Stomach (tissue), 9 donors: ENCODE results near the gene MS4A6E. TPM values are rescaled to one million over a fixed set of nuclear protein-coding genes. Genes with fewer than 3 reads are reported as not detected.

Experiments
- DNase-seq, 2 donors: peaks; one replicate each; pipeline versions ENCODE4 v3.0.0 to v3.0.0-alpha.2; 2013 to 2019
- H3K27ac ChIP-seq, 5 donors: fragments of 200-600 bp in 4 of 5; sonication (generic) in 4 of 5; one replicate each; pipeline ENCODE4 v1.5.1; 2013 to 2019; ENCODE audit warnings: mild to moderate bottlenecking in 1 of 5, moderate library complexity in 1 of 5
- H3K27me3 ChIP-seq, 3 donors: fragments of 200-600 bp; sonication (generic); one replicate each; pipeline ENCODE4 v1.5.1; 2017 to 2019; ENCODE audit warnings: mixed run types in 1 of 3
- H3K36me3 ChIP-seq, 4 donors: fragments of 200-600 bp; sonication (generic); 1 replicate in 3 of 4; 2 replicates in 1 of 4; pipeline ENCODE4 v1.5.1; 2016 to 2019
- H3K4me1 ChIP-seq, 4 donors: fragments of 200-600 bp; sonication (generic); one replicate each; pipeline ENCODE4 v1.5.1; 2016 to 2019
- H3K4me3 ChIP-seq, 4 donors: fragments of 200-600 bp; sonication (generic) in 3 of 4; one replicate each; pipeline ENCODE4 v1.5.1; 2016 to 2019; ENCODE audit warnings: mild to moderate bottlenecking in 1 of 4
- H3K9me3 ChIP-seq, 4 donors: fragments of 200-600 bp; sonication (generic); one replicate each; pipeline ENCODE4 v1.5.1; 2016 to 2019
- CTCF ChIP-seq, 7 experiments: fragments of 450-650 bp in 4 of 7; fragments of 200-600 bp in 3 of 7; sonication (generic) in 3 of 7; IDR thresholded peaks; one replicate each; pipeline ENCODE4 v1.5.1; 2016 to 2019; ENCODE audit warnings: antibody characterized with exemption in 7 of 7, control low read depth in 2 of 7, mild to moderate bottlenecking in 1 of 7
- EP300 ChIP-seq: sonication (generic); formaldehyde crosslinking; IDR thresholded peaks from one replicate; pipeline ENCODE4 v1.6.1; 2017; ENCODE audit warnings: antibody characterized with exemption
- POLR2A ChIP-seq, 4 donors: fragments of 450-650 bp; IDR thresholded peaks; one replicate each; pipeline ENCODE4 v1.6.1; 2016; ENCODE audit warnings: antibody characterized with exemption in 4 of 4, control low read depth in 2 of 4, mild to moderate bottlenecking in 1 of 4, moderate library complexity in 1 of 4
- POLR2AphosphoS5 ChIP-seq, 3 donors: sonication (generic); formaldehyde crosslinking; IDR thresholded peaks; one replicate each; pipeline ENCODE4 v1.6.1; 2016; ENCODE audit warnings: antibody characterized with exemption in 3 of 3
- WGBS, 5 donors: extraction: QIAGEN DNeasy Blood & Tissue Kit in 3 of 5; methylation state at CpG; one replicate each; pipeline versions ENCODE4 v1.1.5 to v1.1.7; 2013 to 2018; 5-methylcytosine and 5-hydroxymethylcytosine counted together
- intact Hi-C: fragments of 100-400 bp; cut with DNase I; formaldehyde crosslinking; loops from one replicate; pipeline ENCODE4 v1.15.1; 2023; ENCODE audit warnings: low total_unique reads
- polyA plus RNA-seq, 3 donors: library from polyadenylated mRNA; stranded (reverse); fragments of 200-250 nt; gene quantifications; one replicate each; pipeline ENCODE4 v1.2.3, GENCODE V29; 2013
- total RNA-seq, 5 donors: library from RNA; depleted of rRNA; stranded (reverse); fragments of >200 nt; gene quantifications; one replicate each; pipeline versions ENCODE4 v1.1.0 to v1.2.3, GENCODE V29; 2014 to 2016
- donor health status: healthy with polysubstance abuse.
- donor health status: Bipolar disorder and iron deficiency.
- donor health status: healthy.

Gene MS4A6E
- total and polyA plus RNA-seq, 8 donors: not detected

GRCh38 chr11:60315871-60316270, 11.2 kb upstream of the MS4A6E start:
- peaks cover 0 to 22% (median 19%) of the 10 kb centered on the region in 4 donors for H3K9me3 ChIP-seq
- TF ChIP-seq POLR2A (IDR thresholded peaks at IDR 0.05) (no peak), EP300 (no peak), CTCF (IDR thresholded peaks at IDR 0.05) (no peak), POLR2AphosphoS5 (IDR thresholded peaks at IDR 0.05) (no peak)

GRCh38 chr11:60316317-60316716, 10.7 kb upstream of the MS4A6E start:
- intact Hi-C loops: no loop called here
- Histone ChIP-seq H3K4me3 (no peak overlapping the region), H3K9me3 (peaks cover 0 to 24% (median 22%) of the 10 kb centered on the region in 4 donors), H3K4me1 (no peaks in the 10 kb centered on the region), H3K27me3 (no peaks in the 10 kb centered on the region), H3K27ac (no peak overlapping the region), H3K36me3 (no peaks in the 10 kb centered on the region)
- DNase-seq: no peak
- no peak for TF ChIP-seq POLR2AphosphoS5 (IDR thresholded peaks at IDR 0.05)
- no peak for TF ChIP-seq EP300
- no peak for TF ChIP-seq POLR2A (IDR thresholded peaks at IDR 0.05)
- no peak for TF ChIP-seq CTCF (IDR thresholded peaks at IDR 0.05)
- 49 to 71% (median 62%) methylated on average over 2 of the region's 2 CpGs for WGBS, 5 donors

More at GRCh38 chr11:60315871-60316270, 11.2 kb upstream of the MS4A6E start:
- Histone ChIP-seq H3K36me3 (no peaks in the 10 kb centered on the region), H3K4me3 (no peak overlapping the region), H3K4me1 (no peaks in the 10 kb centered on the region), H3K27ac (no peak overlapping the region), H3K27me3 (no peaks in the 10 kb centered on the region)
- intact Hi-C loops: no loop called here
- DNase-seq: no peak

GRCh38 chr11:60318726-60319125, 8.3 kb upstream of the MS4A6E start:
- no peaks in the 10 kb centered on the region for H3K36me3 ChIP-seq
- peaks cover 0 to 33% (median 25%) of the 10 kb centered on the region in 4 donors for H3K9me3 ChIP-seq
- no peak for DNase-seq
- no peaks in the 10 kb centered on the region for H3K4me1 ChIP-seq
- H3K27me3 ChIP-seq: no peaks in the 10 kb centered on the region
- TF ChIP-seq POLR2A (IDR thresholded peaks at IDR 0.05): no peak
- no peak for TF ChIP-seq EP300
- no peak for TF ChIP-seq POLR2AphosphoS5 (IDR thresholded peaks at IDR 0.05)
- no peak overlapping the region for H3K4me3 ChIP-seq
- intact Hi-C loops: no loop called here
- 50 to 62% (median 60%) methylated on average over 2 of the region's 2 CpGs for WGBS, 5 donors
- H3K27ac ChIP-seq: no peak overlapping the region

DNA sequence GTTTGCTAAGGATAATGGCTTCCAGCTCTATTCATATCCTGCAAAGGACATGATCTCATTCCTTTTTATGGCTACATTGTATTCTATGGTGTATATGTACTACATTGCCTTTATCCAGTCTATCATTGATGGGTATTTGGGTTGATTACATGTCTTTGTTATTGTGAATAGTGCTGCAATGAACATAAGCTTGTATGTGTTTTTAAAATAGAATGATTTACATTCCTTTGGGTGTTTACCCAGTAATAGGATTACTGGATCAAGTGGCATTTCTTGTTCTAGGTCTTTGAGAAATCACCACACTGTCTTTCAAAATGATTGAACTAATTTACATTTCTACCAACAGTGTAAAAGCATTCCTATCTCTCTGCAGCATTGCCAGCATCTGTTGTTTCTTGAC, 6.0 kb upstream of the MS4A6E start:
- Histone ChIP-seq H3K27ac (no peak overlapping the region), H3K9me3 (peaks cover 0 to 36% (median 29%) of the 10 kb centered on the region in 4 donors), H3K4me3 (no peak overlapping the region), H3K36me3 (no peaks in the 10 kb centered on the region), H3K4me1 (no peaks in the 10 kb centered on the region), H3K27me3 (no peaks in the 10 kb centered on the region)
- no peak for DNase-seq
- no peak for TF ChIP-seq POLR2A (IDR thresholded peaks at IDR 0.05)
- no peak for TF ChIP-seq POLR2AphosphoS5 (IDR thresholded peaks at IDR 0.05)
- no peak for TF ChIP-seq CTCF (IDR thresholded peaks at IDR 0.05)
- no peak for TF ChIP-seq EP300
- intact Hi-C loops: no loop called here

- H3K27me3 ChIP-seq: no peaks in the 10 kb centered on the region
- H3K4me3 ChIP-seq: no peak overlapping the region
- intact Hi-C loops: no loop called here
- no peaks in the 10 kb centered on the region for H3K36me3 ChIP-seq
- TF ChIP-seq EP300: no peak
- H3K9me3 ChIP-seq: peaks cover 0 to 17% (median 11%) of the 10 kb centered on the region in 4 donors
- DNase-seq: no peak
- H3K4me1 ChIP-seq: no peaks in the 10 kb centered on the region
- H3K27ac ChIP-seq: no peak overlapping the region
Measured at GRCh38 chr11:60328460-60328859, 1.4 kb downstream of the MS4A6E start.
